K562 (cell line): ENCODE results near the gene PTGR3. TPM values are rescaled to one million over a fixed set of nuclear protein-coding genes. Genes with fewer than 3 reads are reported as not detected.

ENCODE experiments used
- ATAC-seq: fragments of 200-7000 bp; cut with Tn5 transposase; 3 replicates; pipeline ENCODE4 v1.9.1; 2020; ENCODE audit warnings: moderate library complexity
- BruUV-seq: library from RNA; stranded (reverse); fragments of 400-500 nt; replicated peaks from 2 replicates; lab custom pipeline; 2021; lab: Mats Ljungman, UMichigan
- CTCF ChIA-PET: fragments of 300-600 bp; formaldehyde crosslinking; extraction: SDS; loops from one replicate; lab custom pipeline; 2021; ENCODE audit warnings: low intra/inter-chr PET ratio; lab: Yijun Ruan, JAX
- POLR2A ChIA-PET: fragments of 300-600, 350-650 bp; sonication (Branson Sonifier 250); formaldehyde crosslinking; extraction: SDS; loops from one replicate; lab custom pipeline; 2021; ENCODE audit warnings: antibody characterized with exemption, inconsistent platforms; lab: Yijun Ruan, JAX
- DNase-seq, 4 experiments: peaks; one replicate each; pipeline versions ENCODE4 v3.0.0 to v3.0.0-alpha.2; 2011 to 2018; ENCODE audit warnings: low spot score in 3 of 4, mixed read lengths in 3 of 4; ENCODE audit errors: extremely low read depth in 1 of 4
- FAIRE-seq: peaks from 2 replicates; lab custom pipeline; 2011; peaks lifted over from hg19 to GRCh38; lab: Jason Lieb, UNC
- H2AFZ ChIP-seq: 2 replicates; pipeline ENCODE4 v1.6.0; 2011; ENCODE audit warnings: low read depth, low read length, control low read depth, inconsistent platforms
- H3K27ac ChIP-seq: fragments of 200-600 bp; 3 replicates; pipeline ENCODE4 v1.8.0; 2011; ENCODE audit warnings: low read depth, mild to moderate bottlenecking, control low read depth, inconsistent platforms, low read length, moderate library complexity, mixed read lengths; ENCODE audit errors: extremely low read depth
- H3K27me3 ChIP-seq, 2 experiments: fragments of 300-600 bp in 1 of 2; 2 replicates in 1 of 2; 3 replicates in 1 of 2; pipeline versions ENCODE4 v1.6.0 to v1.8.0; 2011; ENCODE audit warnings: inconsistent platforms in 2 of 2, low read length in 2 of 2, mild to moderate bottlenecking in 1 of 2, mixed read lengths in 1 of 2, moderate library complexity in 1 of 2; ENCODE audit not compliant: control insufficient read depth in 2 of 2, insufficient read depth in 2 of 2
- H3K36me3 ChIP-seq: fragments of 300-600 bp; 3 replicates; pipeline ENCODE4 v1.8.0; 2011; ENCODE audit warnings: mild to moderate bottlenecking, low read length, inconsistent platforms; ENCODE audit not compliant: control insufficient read depth, insufficient read depth
- H3K4me1 ChIP-seq, 2 experiments: fragments of 200-600 bp in 1 of 2; replicated peaks in 1 of 2; 2 replicates in 1 of 2; 3 replicates in 1 of 2; pipeline versions ENCODE4 v1.5.1 to v1.8.0; 2011; ENCODE audit warnings: inconsistent platforms in 2 of 2, low read length in 2 of 2, mild to moderate bottlenecking in 1 of 2, mixed read lengths in 1 of 2, moderate library complexity in 1 of 2; ENCODE audit not compliant: control insufficient read depth in 2 of 2, insufficient read depth in 2 of 2
- H3K4me2 ChIP-seq: 2 replicates; pipeline ENCODE4 v1.6.1; 2011; ENCODE audit warnings: low read length, control low read depth, inconsistent platforms, mixed read lengths; ENCODE audit not compliant: insufficient read depth
- H3K4me3 ChIP-seq: fragments of 200-600 bp; sonication (generic), shearing (Covaris generic); 2 replicates; pipeline ENCODE4 v1.5.1; 2016; ENCODE audit warnings: control low read depth, inconsistent platforms
- H3K79me2 ChIP-seq: fragments of 200-600 bp; 3 replicates; pipeline ENCODE4 v1.8.0; 2011; ENCODE audit warnings: low read length, inconsistent platforms; ENCODE audit not compliant: control insufficient read depth, insufficient read depth
- H3K9ac ChIP-seq, 2 experiments: 2 replicates each; pipeline versions ENCODE4 v1.6.0 to v1.6.1; 2011; ENCODE audit warnings: low read depth in 2 of 2, low read length in 2 of 2, control low read depth in 1 of 2, inconsistent platforms in 1 of 2, mild to moderate bottlenecking in 1 of 2, mixed read lengths in 1 of 2; ENCODE audit not compliant: insufficient read depth in 1 of 2
- H3K9me1 ChIP-seq: one replicate; pipeline ENCODE4 v1.6.0; 2011; ENCODE audit warnings: inconsistent platforms, mild to moderate bottlenecking, low read length, moderate library complexity; ENCODE audit not compliant: control insufficient read depth, insufficient read depth
- H3K9me3 ChIP-seq: replicated peaks from 2 replicates; pipeline ENCODE4 v1.5.1; 2011; ENCODE audit warnings: low read depth, low read length, inconsistent platforms; ENCODE audit not compliant: control insufficient read depth, insufficient read depth
- H4K20me1 ChIP-seq: replicated peaks from 2 replicates; pipeline ENCODE4 v1.6.1; 2011; ENCODE audit warnings: low read length, inconsistent platforms, mixed read lengths; ENCODE audit not compliant: control insufficient read depth, insufficient read depth
- CBX1 ChIP-seq: sonication (generic); IDR thresholded peaks from 2 replicates; pipeline ENCODE4 v1.6.1; 2016; ENCODE audit warnings: antibody characterized with exemption, low read depth, mild to moderate bottlenecking
- ESRRA ChIP-seq: fragments of 450-650 bp; IDR thresholded peaks from 2 replicates; pipeline ENCODE4 v1.6.1; 2014; ENCODE audit warnings: low read depth, mild to moderate bottlenecking, moderate library complexity, borderline replicate concordance
- MYBL2 ChIP-seq, 2 experiments: fragments of 450-650 bp in 1 of 2; sonication (generic) in 1 of 2; formaldehyde crosslinking in 1 of 2; IDR thresholded peaks; 2 replicates each; pipeline versions ENCODE4 v1.6.1 to v1.8.1; 2017 to 2022; ENCODE audit warnings: borderline replicate concordance in 1 of 2, inconsistent platforms in 1 of 2, low read depth in 1 of 2, mild to moderate bottlenecking in 1 of 2, missing genetic modification reagents in 1 of 2, moderate library complexity in 1 of 2
- PHF8 ChIP-seq: fragments of 200-600 bp; sonication (generic); IDR thresholded peaks from 2 replicates; pipeline ENCODE4 v1.6.1; 2012; ENCODE audit warnings: mixed run types, mild to moderate bottlenecking, inconsistent platforms, low read length, moderate library complexity, borderline replicate concordance
- SLC30A9 ChIP-seq: fragments of 250-450 bp; sonication (Bioruptor Pico); IDR thresholded peaks from 2 replicates; pipeline ENCODE4 v1.8.0; 2022; ENCODE audit warnings: mild to moderate bottlenecking, moderate library complexity
- ZC3H4 ChIP-seq: sonication (generic); formaldehyde crosslinking; IDR thresholded peaks from 2 replicates; pipeline ENCODE4 v1.9.0; 2021; ENCODE audit warnings: missing genetic modification reagents, borderline replicate concordance
- ZNF175 ChIP-seq: fragments of 200-800 bp; sonication (Bioruptor generic); IDR thresholded peaks from 2 replicates; pipeline ENCODE4 v1.6.1; 2016; ENCODE audit warnings: low read depth, mild to moderate bottlenecking, missing genetic modification characterization, missing compliant biosample characterization
- ZNF23 ChIP-seq: fragments of 250-450 bp; sonication (Bioruptor Pico); IDR thresholded peaks from 2 replicates; pipeline ENCODE4 v1.4.0; 2020; ENCODE audit warnings: mild to moderate bottlenecking
- ZNF354B ChIP-seq: fragments of 250-450 bp; sonication (Bioruptor Pico); IDR thresholded peaks from 2 replicates; pipeline ENCODE4 v1.4.0; 2020
- ZNF584 ChIP-seq: fragments of 200-800 bp; sonication (Bioruptor generic); IDR thresholded peaks from 2 replicates; pipeline ENCODE4 v1.6.1; 2016; ENCODE audit warnings: low read depth, mild to moderate bottlenecking, missing genetic modification characterization, missing compliant biosample characterization
- ZNF589 ChIP-seq: fragments of 200-800 bp; sonication (Bioruptor generic); IDR thresholded peaks from 2 replicates; pipeline ENCODE4 v1.6.1; 2016; ENCODE audit warnings: low read depth, missing genetic modification characterization, missing compliant biosample characterization
- in situ Hi-C: fragments of 300-500 bp; cut with MboI; formaldehyde crosslinking; loops from 4 replicates; pipeline ENCODE4 v1.15.0; 2018; ENCODE audit warnings: inconsistent platforms, mixed read lengths
- intact Hi-C: fragments of 100-400 bp; cut with micrococcal nuclease; formaldehyde crosslinking; loops from 2 replicates; pipeline ENCODE4 v1.14.2; 2022
- polyA plus RNA-seq, 8 experiments: library from polyadenylated mRNA; depleted of rRNA in 4 of 8; stranded (reverse) in 5 of 8; unstranded in 3 of 8; fragments of >200 nt; fragmentation: Nextera tagmentation in 2 of 8; fragmentation: Illumina TruSeq in 1 of 8; extraction: Ambion mirVana in 2 of 8; extraction: Trizol in 1 of 8; gene quantifications; 2 replicates each; pipeline versions ENCODE4 v1.2.1 to v1.2.3, GENCODE V29; 2011 to 2014; ENCODE audit warnings: inconsistent platforms in 1 of 8, missing spikeins in 1 of 8
- total RNA-seq, 7 experiments: library from RNA; depleted of rRNA in 6 of 7; stranded (reverse); fragments of >200 nt in 6 of 7; fragmentation: Illumina TruSeq in 2 of 7; extraction: Trizol in 2 of 7; gene quantifications; 2 replicates each; pipeline versions ENCODE4 v1.2.1 to v1.2.3, GENCODE V29; 2011 to 2021; ENCODE audit warnings: low replicate concordance in 1 of 7
- TF ChIP-seq, protein P1 (sequence below): fragments of 450-650 bp; formaldehyde crosslinking; IDR thresholded peaks from 2 replicates; pipeline ENCODE4 v1.4.0; 2020; ENCODE audit warnings: mild to moderate bottlenecking, mixed read lengths
- TF ChIP-seq, protein P2 (sequence below): fragments of 250-450 bp; sonication (Bioruptor Pico); IDR thresholded peaks from 2 replicates; pipeline ENCODE4 v1.8.0; 2021; ENCODE audit warnings: moderate library complexity, mild to moderate bottlenecking, inconsistent platforms
- TF ChIP-seq, protein P3 (sequence below): fragments of 250-450 bp; sonication (Bioruptor Pico); IDR thresholded peaks from 2 replicates; pipeline ENCODE4 v1.5.0; 2020; ENCODE audit warnings: mild to moderate bottlenecking, borderline replicate concordance
- TF ChIP-seq, protein P4 (sequence below): IDR thresholded peaks from 2 replicates; pipeline ENCODE4 v1.6.1; 2016; ENCODE audit warnings: missing genetic modification characterization, missing compliant biosample characterization

Gene PTGR3
- total and polyA plus RNA-seq, 9 of the 15 experiments (the other 6 are each of a cell fraction or from before 2014, with no cell fraction given): 4.1 to 32.3 (median 15.3) TPM

DNA sequence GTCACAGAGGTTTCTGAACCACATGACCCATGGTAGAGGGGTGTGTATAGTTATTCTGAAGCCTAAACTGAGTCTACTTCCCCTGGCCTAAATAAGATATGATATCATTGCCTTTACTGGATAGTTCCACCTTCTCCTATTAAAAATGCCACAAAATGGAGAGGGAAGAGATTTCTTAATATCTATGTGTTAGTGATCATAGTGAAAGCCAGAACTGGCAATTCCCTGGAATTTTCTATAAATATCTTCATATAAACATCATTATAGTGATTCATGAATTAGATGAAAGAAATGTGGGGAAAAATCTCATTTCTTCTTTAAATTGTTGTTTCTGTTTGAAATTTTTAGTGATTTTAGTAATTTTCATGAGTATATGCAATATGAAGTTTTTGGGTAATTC lies 47.4 kb upstream of the PTGR3 start:
- Histone ChIP-seq H3K9me3 (no peaks in the 10 kb centered on the region), H3K9me1 (no peaks in the 10 kb centered on the region), H3K4me2 (no peak overlapping the region), H3K4me1 (no peaks in the 10 kb centered on the region; a peak in 1 of 5 replicates), H3K27ac (no peak overlapping the region), H4K20me1 (no peaks in the 10 kb centered on the region), H3K79me2 (no peaks in the 10 kb centered on the region; the same call in 2 of the 3 replicates), H3K36me3 (no peaks in the 10 kb centered on the region), H2AFZ (no peak overlapping the region), H3K27me3 (no peaks in the 10 kb centered on the region; a peak in 1 of 5 replicates), H3K9ac (no peak overlapping the region), H3K4me3 (no peak overlapping the region)
- intact Hi-C loops: no loop called here
- BruUV-seq: no TSS peak
- CTCF ChIA-PET: no interaction called here
- POLR2A ChIA-PET: interaction anchor here (0.6 kb wide), 1 partner anchor 15 kb away, joined by 3 read pairs; no protein-coding TSS in a partner anchor
- in situ Hi-C loops: no loop called here
- no peak for FAIRE-seq
- ATAC-seq: no peak
- DNase-seq: no peak
- TF ChIP-seq MYBL2 (IDR thresholded peaks at IDR 0.05; ENCODE audit: low read depth) (no peak), MYBL2 (CRISPR knock-in tag; IDR thresholded peaks at IDR 0.05; ENCODE audit: borderline replicate concordance) (no peak), ZNF175 (CRISPR knock-in tag) (no peak), ZNF584 (no peak), SLC30A9 (CRISPR knock-in tag) (no peak), ZC3H4 (CRISPR knock-in tag) (no peak), ZNF23 (CRISPR knock-in tag) (no peak), ESRRA (no peak), ZNF354B (CRISPR knock-in tag) (no peak), ZNF589 (CRISPR knock-in tag) (no peak), CBX1 (no peak), PHF8 (no peak)
- TF ChIP-seq, protein P1, sequence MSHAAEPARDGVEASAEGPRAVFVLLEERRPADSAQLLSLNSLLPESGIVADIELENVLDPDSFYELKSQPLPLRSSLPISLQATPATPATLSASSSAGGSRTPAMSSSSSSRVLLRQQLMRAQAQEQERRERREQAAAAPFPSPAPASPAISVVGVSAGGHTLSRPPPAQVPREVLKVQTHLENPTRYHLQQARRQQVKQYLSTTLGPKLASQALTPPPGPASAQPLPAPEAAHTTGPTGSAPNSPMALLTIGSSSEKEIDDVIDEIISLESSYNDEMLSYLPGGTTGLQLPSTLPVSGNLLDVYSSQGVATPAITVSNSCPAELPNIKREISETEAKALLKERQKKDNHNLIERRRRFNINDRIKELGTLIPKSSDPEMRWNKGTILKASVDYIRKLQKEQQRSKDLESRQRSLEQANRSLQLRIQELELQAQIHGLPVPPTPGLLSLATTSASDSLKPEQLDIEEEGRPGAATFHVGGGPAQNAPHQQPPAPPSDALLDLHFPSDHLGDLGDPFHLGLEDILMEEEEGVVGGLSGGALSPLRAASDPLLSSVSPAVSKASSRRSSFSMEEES (CRISPR knock-in tag): no peak
- TF ChIP-seq, protein P2, sequence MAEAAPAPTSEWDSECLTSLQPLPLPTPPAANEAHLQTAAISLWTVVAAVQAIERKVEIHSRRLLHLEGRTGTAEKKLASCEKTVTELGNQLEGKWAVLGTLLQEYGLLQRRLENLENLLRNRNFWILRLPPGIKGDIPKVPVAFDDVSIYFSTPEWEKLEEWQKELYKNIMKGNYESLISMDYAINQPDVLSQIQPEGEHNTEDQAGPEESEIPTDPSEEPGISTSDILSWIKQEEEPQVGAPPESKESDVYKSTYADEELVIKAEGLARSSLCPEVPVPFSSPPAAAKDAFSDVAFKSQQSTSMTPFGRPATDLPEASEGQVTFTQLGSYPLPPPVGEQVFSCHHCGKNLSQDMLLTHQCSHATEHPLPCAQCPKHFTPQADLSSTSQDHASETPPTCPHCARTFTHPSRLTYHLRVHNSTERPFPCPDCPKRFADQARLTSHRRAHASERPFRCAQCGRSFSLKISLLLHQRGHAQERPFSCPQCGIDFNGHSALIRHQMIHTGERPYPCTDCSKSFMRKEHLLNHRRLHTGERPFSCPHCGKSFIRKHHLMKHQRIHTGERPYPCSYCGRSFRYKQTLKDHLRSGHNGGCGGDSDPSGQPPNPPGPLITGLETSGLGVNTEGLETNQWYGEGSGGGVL (CRISPR knock-in tag): no peak
- TF ChIP-seq, protein P3, sequence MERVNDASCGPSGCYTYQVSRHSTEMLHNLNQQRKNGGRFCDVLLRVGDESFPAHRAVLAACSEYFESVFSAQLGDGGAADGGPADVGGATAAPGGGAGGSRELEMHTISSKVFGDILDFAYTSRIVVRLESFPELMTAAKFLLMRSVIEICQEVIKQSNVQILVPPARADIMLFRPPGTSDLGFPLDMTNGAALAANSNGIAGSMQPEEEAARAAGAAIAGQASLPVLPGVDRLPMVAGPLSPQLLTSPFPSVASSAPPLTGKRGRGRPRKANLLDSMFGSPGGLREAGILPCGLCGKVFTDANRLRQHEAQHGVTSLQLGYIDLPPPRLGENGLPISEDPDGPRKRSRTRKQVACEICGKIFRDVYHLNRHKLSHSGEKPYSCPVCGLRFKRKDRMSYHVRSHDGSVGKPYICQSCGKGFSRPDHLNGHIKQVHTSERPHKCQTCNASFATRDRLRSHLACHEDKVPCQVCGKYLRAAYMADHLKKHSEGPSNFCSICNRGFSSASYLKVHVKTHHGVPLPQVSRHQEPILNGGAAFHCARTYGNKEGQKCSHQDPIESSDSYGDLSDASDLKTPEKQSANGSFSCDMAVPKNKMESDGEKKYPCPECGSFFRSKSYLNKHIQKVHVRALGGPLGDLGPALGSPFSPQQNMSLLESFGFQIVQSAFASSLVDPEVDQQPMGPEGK (CRISPR knock-in tag): no peak
- TF ChIP-seq, protein P4, sequence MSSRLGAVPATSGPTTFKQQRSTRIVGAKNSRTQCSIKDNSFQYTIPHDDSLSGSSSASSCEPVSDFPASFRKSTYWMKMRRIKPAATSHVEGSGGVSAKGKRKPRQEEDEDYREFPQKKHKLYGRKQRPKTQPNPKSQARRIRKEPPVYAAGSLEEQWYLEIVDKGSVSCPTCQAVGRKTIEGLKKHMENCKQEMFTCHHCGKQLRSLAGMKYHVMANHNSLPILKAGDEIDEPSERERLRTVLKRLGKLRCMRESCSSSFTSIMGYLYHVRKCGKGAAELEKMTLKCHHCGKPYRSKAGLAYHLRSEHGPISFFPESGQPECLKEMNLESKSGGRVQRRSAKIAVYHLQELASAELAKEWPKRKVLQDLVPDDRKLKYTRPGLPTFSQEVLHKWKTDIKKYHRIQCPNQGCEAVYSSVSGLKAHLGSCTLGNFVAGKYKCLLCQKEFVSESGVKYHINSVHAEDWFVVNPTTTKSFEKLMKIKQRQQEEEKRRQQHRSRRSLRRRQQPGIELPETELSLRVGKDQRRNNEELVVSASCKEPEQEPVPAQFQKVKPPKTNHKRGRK (tag): no peak
